Cardiac muscle cell (in vitro differentiated cells and primary cell): ENCODE results near the gene CCDC102A. TPM values are rescaled to one million over a fixed set of nuclear protein-coding genes. Genes with fewer than 3 reads are reported as not detected.

Experiments
- DNase-seq, 2 donors: peaks; one replicate each; pipeline versions ENCODE4 v3.0.0 to v3.0.0-alpha.2; 2010 to 2017; ENCODE audit warnings: low read depth in 1 of 2, low spot score in 1 of 2
- H3K27ac ChIP-seq: fragments of 200-600 bp; sonication (generic); 2 replicates; pipeline ENCODE4 v1.5.1; 2016
- H3K27me3 ChIP-seq: fragments of 200-600 bp; sonication (generic); 2 replicates; pipeline ENCODE4 v1.6.0; 2016; ENCODE audit warnings: control low read depth
- H3K36me3 ChIP-seq: fragments of 200-600 bp; sonication (generic); 2 replicates; pipeline ENCODE4 v1.5.1; 2016; ENCODE audit warnings: control low read depth
- H3K4me1 ChIP-seq: fragments of 200-600 bp; sonication (generic); 2 replicates; pipeline ENCODE4 v1.8.1; 2017; ENCODE audit warnings: low read depth, mild to moderate bottlenecking, mixed run types
- H3K4me3 ChIP-seq: fragments of 200-600 bp; sonication (generic); 2 replicates; pipeline ENCODE4 v1.5.1; 2016; ENCODE audit warnings: mild to moderate bottlenecking
- H3K9me3 ChIP-seq: fragments of 200-600 bp; sonication (generic); 2 replicates; pipeline ENCODE4 v1.5.1; 2017; ENCODE audit warnings: low read depth, mild to moderate bottlenecking, control low read depth
- CTCF ChIP-seq: IDR thresholded peaks from 2 replicates; pipeline ENCODE4 v1.5.1; 2012; ENCODE audit warnings: low read depth, mild to moderate bottlenecking, low read length
- polyA plus RNA-seq: library from polyadenylated mRNA; unstranded; fragments of >200 nt; fragmentation: Nextera tagmentation; extraction: Ambion mirVana; gene quantifications from 2 replicates; pipeline ENCODE4 v1.2.1, GENCODE V29; 2016
- total RNA-seq: library from RNA; depleted of rRNA; stranded (reverse); fragments of >200 nt; gene quantifications from 2 replicates; pipeline ENCODE4 v1.2.3, GENCODE V29; 2016

CCDC102A gene
- total and polyA plus RNA-seq, 2 experiments from 2014 or later, result 30.1 to 51.9 TPM

- TF ChIP-seq CTCF, result no peak
- Histone ChIP-seq H3K27ac (peak overlapping the region; percentile 95), H3K36me3 (peaks cover 33% of the 10 kb centered on the region), H3K4me1 (peaks cover 63% of the 10 kb centered on the region), H3K27me3 (no peaks in the 10 kb centered on the region), H3K9me3 (no peaks in the 10 kb centered on the region), H3K4me3 (peak overlapping the region; percentile 100)
- DNase-seq, result no peak
Measured at GRCh38 chr16:57482845-57483545, 53.4 kb downstream of the CCDC102A start.

GRCh38 chr16:57481421-57481820, 55.0 kb downstream of the CCDC102A start:
- peaks cover 37% of the 10 kb centered on the region for H3K36me3 ChIP-seq
- no peak for DNase-seq
- peak overlapping the region; percentile 95 for H3K27ac ChIP-seq
- no peaks in the 10 kb centered on the region for H3K27me3 ChIP-seq
- H3K9me3 ChIP-seq, result no peaks in the 10 kb centered on the region
- H3K4me1 ChIP-seq, result peaks cover 67% of the 10 kb centered on the region
- H3K4me3 ChIP-seq, result peak overlapping the region; percentile 100
- no peak for TF ChIP-seq CTCF

GRCh38 chr16:57480754-57481230, 55.6 kb downstream of the CCDC102A start:
- DNase-seq, result no peak
- Histone ChIP-seq H3K9me3 (no peaks in the 10 kb centered on the region), H3K4me1 (peaks cover 72% of the 10 kb centered on the region), H3K4me3 (peak overlapping the region; percentile 100), H3K36me3 (peaks cover 43% of the 10 kb centered on the region), H3K27ac (peak overlapping the region; percentile 95), H3K27me3 (no peaks in the 10 kb centered on the region)
- no peak for TF ChIP-seq CTCF

GRCh38 chr16:57479976-57480753, 56.2 kb downstream of the CCDC102A start:
- Histone ChIP-seq H3K4me1 (peaks cover 72% of the 10 kb centered on the region), H3K4me3 (peak overlapping the region; percentile 100), H3K27me3 (no peaks in the 10 kb centered on the region), H3K27ac (peak overlapping the region; percentile 95), H3K36me3 (peaks cover 48% of the 10 kb centered on the region), H3K9me3 (no peaks in the 10 kb centered on the region)
- no peak for TF ChIP-seq CTCF
- DNase-seq, result peak; percentile 72 to 88

GRCh38 chr16:57479205-57479975, 57.0 kb downstream of the CCDC102A start:
- H3K27me3 ChIP-seq, result no peaks in the 10 kb centered on the region
- peak; percentile 69 to 82 for DNase-seq
- no peak for TF ChIP-seq CTCF
- H3K36me3 ChIP-seq, result peaks cover 56% of the 10 kb centered on the region
- peaks cover 74% of the 10 kb centered on the region for H3K4me1 ChIP-seq
- peak overlapping the region; percentile 100 for H3K4me3 ChIP-seq
- H3K9me3 ChIP-seq, result no peaks in the 10 kb centered on the region
- H3K27ac ChIP-seq, result peak overlapping the region; percentile 95
